PC-9 (cell line): ENCODE results near the gene GCK. TPM values are rescaled to one million over a fixed set of nuclear protein-coding genes. Genes with fewer than 3 reads are reported as not detected.

Experiments used
- BruUV-seq: library from RNA; stranded (reverse); fragments of 400-500 nt; replicated peaks from 2 replicates; lab custom pipeline; 2021; lab: Mats Ljungman, UMichigan
- CTCF ChIA-PET: fragments of 300-600 bp; sonication (Branson Sonifier 250); formaldehyde crosslinking; loops from one replicate; lab custom pipeline; 2022; ENCODE audit warnings: antibody characterized with exemption; lab: Charles Lee
- POLR2A ChIA-PET: fragments of 300-600 bp; sonication (Branson Sonifier 250); formaldehyde crosslinking; loops from one replicate; lab custom pipeline; 2022; ENCODE audit warnings: antibody characterized with exemption; ENCODE audit not compliant: unreplicated experiment; lab: Charles Lee
- DNase-seq, 2 experiments: peaks; one replicate each; pipeline versions ENCODE4 v3.0.0 to v3.0.0-alpha.2; 2015 to 2022; ENCODE audit warnings: mixed read lengths in 1 of 2
- H2AFZ ChIP-seq: fragments of 200-600 bp; sonication (generic); 2 replicates; pipeline ENCODE4 v1.8.1; 2017; ENCODE audit warnings: antibody characterized with exemption
- H3F3A ChIP-seq: fragments of 200-600 bp; sonication (generic); 2 replicates; pipeline ENCODE4 v1.8.1; 2017; ENCODE audit warnings: antibody characterized with exemption, mild to moderate bottlenecking, low read depth; ENCODE audit not compliant: insufficient read depth
- H3K27ac ChIP-seq: fragments of 200-600 bp; sonication (generic); 2 replicates; pipeline ENCODE4 v1.6.1; 2016; ENCODE audit warnings: mixed run types
- H3K27me3 ChIP-seq: fragments of 200-600 bp; sonication (generic); 2 replicates; pipeline ENCODE4 v1.6.1; 2016; ENCODE audit warnings: low read depth, mixed run types; ENCODE audit not compliant: insufficient read depth
- H3K36me3 ChIP-seq: fragments of 200-600 bp; sonication (generic); 2 replicates; pipeline ENCODE4 v1.6.1; 2016; ENCODE audit warnings: low read depth, mixed run types
- H3K4me1 ChIP-seq: fragments of 200-600 bp; sonication (generic); replicated peaks from 2 replicates; pipeline ENCODE4 v1.6.1; 2016; ENCODE audit warnings: mixed run types; ENCODE audit not compliant: insufficient read depth
- H3K4me2 ChIP-seq: fragments of 200-600 bp; sonication (generic); 2 replicates; pipeline ENCODE4 v1.6.1; 2017; ENCODE audit warnings: mixed run types
- H3K4me3 ChIP-seq: fragments of 200-600 bp; sonication (generic); 2 replicates; pipeline ENCODE4 v1.6.1; 2016; ENCODE audit warnings: mixed run types
- H3K79me2 ChIP-seq: fragments of 200-600 bp; sonication (generic); 2 replicates; pipeline ENCODE4 v1.6.1; 2017; ENCODE audit warnings: low read depth, mixed run types
- H3K9me2 ChIP-seq: fragments of 200-600 bp; sonication (generic); 2 replicates; pipeline ENCODE4 v1.8.1; 2017; ENCODE audit warnings: mild to moderate bottlenecking; ENCODE audit not compliant: insufficient read depth
- H3K9me3 ChIP-seq: fragments of 200-600 bp; sonication (generic); 2 replicates; pipeline ENCODE4 v1.8.1; 2016; ENCODE audit warnings: low read depth; ENCODE audit not compliant: insufficient read depth
- H4K20me1 ChIP-seq: fragments of 200-600 bp; sonication (generic); 2 replicates; pipeline ENCODE4 v1.8.1; 2017; ENCODE audit not compliant: insufficient read depth
- CTCF ChIP-seq: fragments of 200-600 bp; sonication (generic); conservative IDR thresholded peaks from 2 replicates; pipeline ENCODE4 v1.6.1; 2017; ENCODE audit warnings: mixed run types, antibody characterized with exemption, mild to moderate bottlenecking, moderate library complexity
- EZH2 ChIP-seq: fragments of 200-600 bp; sonication (generic); IDR thresholded peaks from 2 replicates; pipeline ENCODE4 v1.8.0; 2017; ENCODE audit warnings: antibody characterized with exemption, low read depth
- intact Hi-C: fragments of 100-400 bp; cut with micrococcal nuclease; formaldehyde crosslinking; loops from one replicate; pipeline ENCODE4 v1.10.0; 2022; ENCODE audit not compliant: unreplicated experiment
- total RNA-seq: library from RNA; stranded (reverse); gene quantifications from 2 replicates; pipeline ENCODE4 v1.2.3, GENCODE V29; 2021

Gene GCK
- total RNA-seq, 1 experiment from 2014 or later = not detected

- Histone ChIP-seq H3K9me2 (no peaks in the 10 kb centered on the region), H3K9me3 (peaks cover 5% of the 10 kb centered on the region; the same call in 1 of the 2 replicates), H2AFZ (no peak overlapping the region), H3K4me2 (no peak overlapping the region), H3K27me3 (no peaks in the 10 kb centered on the region), H3F3A (peaks cover 19% of the 10 kb centered on the region; the same call in 1 of the 2 replicates), H3K4me1 (peaks cover 29% of the 10 kb centered on the region), H3K36me3 (no peaks in the 10 kb centered on the region), H3K79me2 (no peaks in the 10 kb centered on the region), H4K20me1 (no peaks in the 10 kb centered on the region), H3K27ac (no peak overlapping the region), H3K4me3 (no peak overlapping the region)
- intact Hi-C loops = no loop called here
- no peak for TF ChIP-seq CTCF
- no peak for TF ChIP-seq EZH2
- POLR2A ChIA-PET = no interaction called here
- CTCF ChIA-PET = no interaction called here
- no peak for DNase-seq
- BruUV-seq = no TSS peak
These were observed 2.5 kb downstream of the GCK start for GRCh38 chr7:44186736-44187135.

- H3K4me3 ChIP-seq = no peak overlapping the region
- no peaks in the 10 kb centered on the region for H3K79me2 ChIP-seq
- intact Hi-C loops = no loop called here
- TF ChIP-seq CTCF (no peak), EZH2 (no peak)
- H3K27me3 ChIP-seq = no peaks in the 10 kb centered on the region
- H3F3A ChIP-seq = peaks cover 25% of the 10 kb centered on the region; the same call in 1 of the 2 replicates
- peak overlapping the region; percentile 65; the same call in 1 of the 2 replicates for H3K4me2 ChIP-seq
- H3K36me3 ChIP-seq = no peaks in the 10 kb centered on the region
- BruUV-seq = no TSS peak
- no peak for DNase-seq
- H3K9me3 ChIP-seq = peaks cover 5% of the 10 kb centered on the region
- ChIA-PET CTCF (interaction anchor here (0.5 kb wide), 1 partner anchor 118 kb away, joined by 3 read pairs; no protein-coding TSS in a partner anchor), POLR2A (interaction anchor here (0.6 kb wide), 1 partner anchor 132 kb away, joined by 4 read pairs; no protein-coding TSS in a partner anchor)
- H3K9me2 ChIP-seq = no peaks in the 10 kb centered on the region
- H3K4me1 ChIP-seq = peaks cover 38% of the 10 kb centered on the region
- H3K27ac ChIP-seq = no peak overlapping the region
- H2AFZ ChIP-seq = no peak overlapping the region
- no peaks in the 10 kb centered on the region for H4K20me1 ChIP-seq
These were observed 3.5 kb downstream of the GCK start for GRCh38 chr7:44185729-44186128.

- no peaks in the 10 kb centered on the region for H3K9me2 ChIP-seq
- H3K4me2 ChIP-seq = peak overlapping the region; percentile 65
- peaks cover 31% of the 10 kb centered on the region for H3F3A ChIP-seq
- ChIA-PET POLR2A (interaction anchor here (0.6 kb wide), 1 partner anchor 131 kb away, joined by 4 read pairs; no protein-coding TSS in a partner anchor), CTCF (no interaction called here)
- peaks cover 45% of the 10 kb centered on the region for H3K4me1 ChIP-seq
- BruUV-seq = no TSS peak
- H3K27me3 ChIP-seq = no peaks in the 10 kb centered on the region
- intact Hi-C loops = loop anchor here (1.0 to 5.0 kb wide), 3 partner anchors 22 to 103 kb away; partner anchors contain the start of gene POLM
- no peaks in the 10 kb centered on the region for H4K20me1 ChIP-seq
- H3K4me3 ChIP-seq = 0 out of 2 replicates have a peak overlapping the region, but pooled peaks have one; percentile 17
- no peak for DNase-seq
- H2AFZ ChIP-seq = no peak overlapping the region; the same call in 1 of the 2 replicates
- peaks cover 5% of the 10 kb centered on the region for H3K9me3 ChIP-seq
- no peaks in the 10 kb centered on the region for H3K79me2 ChIP-seq
- TF ChIP-seq EZH2 = no peak
- no peak for TF ChIP-seq CTCF
- H3K27ac ChIP-seq = peak overlapping the region; percentile 35
- H3K36me3 ChIP-seq = no peaks in the 10 kb centered on the region
These were observed 4.3 kb downstream of the GCK start for GRCh38 chr7:44184873-44185446.
